Measurements from ENCODE around the gene MYRIP. TPM values are rescaled to one million over a fixed set of nuclear protein-coding genes. Genes with fewer than 3 reads are reported as not detected.
"Not testable (repeated sequence)": the region's sequence is repeated elsewhere in the genome, so short reads cannot be mapped to it uniquely, and the experiment has no call there.

MYRIP gene
- total and polyA plus RNA-seq, 4 donors: 0.98 to 11.7 (median 6.8) TPM

- Histone ChIP-seq H3K27me3 (ENCODE audit: control insufficient read depth in 4 of 4, insufficient read depth in 4 of 4, low read length in 3 of 4) (no peaks in the 10 kb centered on the region), H3K36me3 (ENCODE audit: control insufficient read depth in 4 of 4, insufficient read depth in 3 of 4, low read depth in 1 of 4, low read length in 3 of 4) (no peaks in the 10 kb centered on the region), H3K4me1 (ENCODE audit: control insufficient read depth in 4 of 4, insufficient read depth in 4 of 4, low read length in 3 of 4) (peaks cover 0 to 9% (median 0%) of the 10 kb centered on the region in 4 donors), H3K27ac (ENCODE audit: low read depth in 1 of 2, low read length in 2 of 2) (no peak overlapping the region), H3K4me3 (ENCODE audit: low read depth in 1 of 3, low read length in 3 of 3) (no peak overlapping the region), H3K9ac (ENCODE audit: low read depth in 1 of 2, low read length in 2 of 2) (no peak overlapping the region), H3K9me3 (ENCODE audit: control insufficient read depth in 4 of 4, low read length in 3 of 4) (no peaks in the 10 kb centered on the region)
- DNase-seq (ENCODE audit: low spot score): no peak
- TF ChIP-seq EGR1 (IDR thresholded peaks at IDR 0.05; ENCODE audit: low read depth in 2 of 2) (no peak), SP1 (IDR thresholded peaks at IDR 0.05) (no peak), YY1 (IDR thresholded peaks at IDR 0.05) (no peak), JUND (IDR thresholded peaks at IDR 0.05) (no peak), RXRA (IDR thresholded peaks at IDR 0.05) (no peak), RAD21 (IDR thresholded peaks at IDR 0.05) (no peak), HNF4G (IDR thresholded peaks at IDR 0.05) (no peak), CTCF (IDR thresholded peaks at IDR 0.05; ENCODE audit: low read depth, low read length, missing input control) (no peak), NR2F2 (IDR thresholded peaks at IDR 0.05) (no peak), TAF1 (conservative IDR thresholded peaks at IDR 0.05) (no peak), FOXA2 (IDR thresholded peaks at IDR 0.05) (no peak)
- TF ChIP-seq, protein P1, sequence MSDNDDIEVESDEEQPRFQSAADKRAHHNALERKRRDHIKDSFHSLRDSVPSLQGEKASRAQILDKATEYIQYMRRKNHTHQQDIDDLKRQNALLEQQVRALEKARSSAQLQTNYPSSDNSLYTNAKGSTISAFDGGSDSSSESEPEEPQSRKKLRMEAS (IDR thresholded peaks at IDR 0.05): no peak
Measured at GRCh38 chr3:40079847-40080240, 270.4 kb downstream of the MYRIP start.

GRCh38 chr3:40083066-40083465, 273.7 kb downstream of the MYRIP start:
- H3K4me1 ChIP-seq (ENCODE audit: control insufficient read depth in 4 of 4, insufficient read depth in 4 of 4, low read length in 3 of 4): peaks cover 9 to 26% (median 14%) of the 10 kb centered on the region in 4 donors
- DNase-seq (ENCODE audit: low spot score): no peak
- H3K4me3 ChIP-seq (ENCODE audit: low read depth in 1 of 3, low read length in 3 of 3): no peak overlapping the region
- H3K27ac ChIP-seq (ENCODE audit: low read depth in 1 of 2, low read length in 2 of 2): no peak overlapping the region
- no peaks in the 10 kb centered on the region for H3K9me3 ChIP-seq (ENCODE audit: control insufficient read depth in 4 of 4, low read length in 3 of 4)
- no peaks in the 10 kb centered on the region for H3K27me3 ChIP-seq (ENCODE audit: control insufficient read depth in 4 of 4, insufficient read depth in 4 of 4, low read length in 3 of 4)
- H3K36me3 ChIP-seq (ENCODE audit: control insufficient read depth in 4 of 4, insufficient read depth in 3 of 4, low read depth in 1 of 4, low read length in 3 of 4): no peaks in the 10 kb centered on the region
- TF ChIP-seq NR2F2 (IDR thresholded peaks at IDR 0.05) (no peak), REST (IDR thresholded peaks at IDR 0.05) (no peak), FOXA1 (IDR thresholded peaks at IDR 0.05) (no peak), YY1 (IDR thresholded peaks at IDR 0.05) (no peak), CTCF (IDR thresholded peaks at IDR 0.05; ENCODE audit: low read depth, low read length, missing input control) (no peak), JUND (IDR thresholded peaks at IDR 0.05) (no peak), SP1 (IDR thresholded peaks at IDR 0.05) (no peak), EGR1 (IDR thresholded peaks at IDR 0.05; ENCODE audit: low read depth in 2 of 2) (no peak), HNF4G (IDR thresholded peaks at IDR 0.05) (no peak), FOXA2 (IDR thresholded peaks at IDR 0.05) (no peak), GABPA (IDR thresholded peaks at IDR 0.05 in 1 of 2, conservative IDR thresholded peaks at IDR 0.05 in 1 of 2) (no peak), TAF1 (conservative IDR thresholded peaks at IDR 0.05) (no peak), HNF4A (conservative IDR thresholded peaks at IDR 0.05) (no peak), RAD21 (IDR thresholded peaks at IDR 0.05) (no peak), RXRA (IDR thresholded peaks at IDR 0.05) (no peak), ATF3 (IDR thresholded peaks at IDR 0.05) (no peak)
- TF ChIP-seq, protein P2, sequence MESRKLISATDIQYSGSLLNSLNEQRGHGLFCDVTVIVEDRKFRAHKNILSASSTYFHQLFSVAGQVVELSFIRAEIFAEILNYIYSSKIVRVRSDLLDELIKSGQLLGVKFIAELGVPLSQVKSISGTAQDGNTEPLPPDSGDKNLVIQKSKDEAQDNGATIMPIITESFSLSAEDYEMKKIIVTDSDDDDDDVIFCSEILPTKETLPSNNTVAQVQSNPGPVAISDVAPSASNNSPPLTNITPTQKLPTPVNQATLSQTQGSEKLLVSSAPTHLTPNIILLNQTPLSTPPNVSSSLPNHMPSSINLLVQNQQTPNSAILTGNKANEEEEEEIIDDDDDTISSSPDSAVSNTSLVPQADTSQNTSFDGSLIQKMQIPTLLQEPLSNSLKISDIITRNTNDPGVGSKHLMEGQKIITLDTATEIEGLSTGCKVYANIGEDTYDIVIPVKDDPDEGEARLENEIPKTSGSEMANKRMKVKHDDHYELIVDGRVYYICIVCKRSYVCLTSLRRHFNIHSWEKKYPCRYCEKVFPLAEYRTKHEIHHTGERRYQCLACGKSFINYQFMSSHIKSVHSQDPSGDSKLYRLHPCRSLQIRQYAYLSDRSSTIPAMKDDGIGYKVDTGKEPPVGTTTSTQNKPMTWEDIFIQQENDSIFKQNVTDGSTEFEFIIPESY (IDR thresholded peaks at IDR 0.05): no peak
- TF ChIP-seq, protein P1 (IDR thresholded peaks at IDR 0.05): no peak
- H3K9ac ChIP-seq (ENCODE audit: low read depth in 1 of 2, low read length in 2 of 2): no peak overlapping the region

GRCh38 chr3:40084424-40084823, 275.0 kb downstream of the MYRIP start:
- H3K9me3 ChIP-seq (ENCODE audit: control insufficient read depth in 4 of 4, low read length in 3 of 4); H3K27me3 ChIP-seq (ENCODE audit: control insufficient read depth in 4 of 4, insufficient read depth in 4 of 4, low read length in 3 of 4); H3K36me3 ChIP-seq (ENCODE audit: control insufficient read depth in 4 of 4, insufficient read depth in 3 of 4, low read depth in 1 of 4, low read length in 3 of 4); H3K9ac ChIP-seq (ENCODE audit: low read depth in 1 of 2, low read length in 2 of 2); H3K4me3 ChIP-seq (ENCODE audit: low read depth in 1 of 3, low read length in 3 of 3); DNase-seq (ENCODE audit: low spot score); H3K27ac ChIP-seq (ENCODE audit: low read depth in 1 of 2, low read length in 2 of 2): not testable (repeated sequence)
- peaks cover 9 to 26% (median 14%) of the 10 kb centered on the region in 4 donors for H3K4me1 ChIP-seq (ENCODE audit: control insufficient read depth in 4 of 4, insufficient read depth in 4 of 4, low read length in 3 of 4)
- 94% methylated on average over 7 of the region's 12 CpGs for WGBS

All from liver (tissue), 9 donors.